ENCODE results near the gene POLD4. TPM values are rescaled to one million over a fixed set of nuclear protein-coding genes. Genes with fewer than 3 reads are reported as not detected.
A peak's percentile ranks its signal among the peaks of the same experiment; 100 is the strongest.

Gene POLD4
- total RNA-seq, 1 donor from 2014 or later = 32.0 TPM

DNA sequence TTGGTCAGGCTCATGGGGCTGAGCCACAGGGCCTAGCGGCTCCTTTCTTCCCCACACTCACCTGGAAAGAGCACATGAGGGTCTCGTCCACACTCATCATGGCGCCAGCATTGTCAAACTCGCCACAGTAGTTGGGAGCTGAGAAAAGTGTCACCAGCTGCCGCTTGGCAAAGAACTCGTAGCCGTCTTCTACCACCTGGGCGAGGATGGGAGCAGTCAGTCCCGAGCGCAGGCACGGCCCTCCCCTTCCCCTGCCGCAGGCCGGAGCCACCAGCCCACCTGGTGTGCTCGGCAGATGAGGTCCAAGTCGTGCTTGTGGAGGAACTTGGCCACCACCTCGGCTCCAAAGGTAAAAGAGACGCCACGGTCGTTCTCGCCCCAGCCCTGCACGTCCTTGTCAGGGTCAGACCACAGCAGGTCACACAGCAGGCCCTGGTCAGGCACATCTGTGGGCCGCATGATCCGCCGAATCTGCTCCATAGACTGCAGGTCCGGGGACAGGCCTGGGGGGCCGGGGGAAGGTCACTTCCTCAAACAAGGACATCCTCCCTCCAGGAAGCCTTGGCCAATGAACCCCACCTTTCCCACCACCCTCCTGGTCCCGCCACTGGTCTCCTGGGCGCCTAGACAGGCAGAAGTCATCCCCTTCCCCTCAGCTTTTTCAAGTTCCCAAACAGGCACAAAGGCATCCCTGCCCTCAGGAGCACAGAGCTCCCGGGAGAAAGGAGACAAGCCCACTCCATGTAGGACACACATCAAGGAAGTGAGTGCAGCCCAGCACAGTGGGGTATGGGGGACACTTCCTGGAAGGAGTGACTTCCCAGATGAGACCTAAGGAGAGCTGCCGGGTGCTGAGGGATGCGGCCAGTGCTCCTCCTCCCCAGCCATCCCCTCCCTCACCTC, 45.6 kb upstream of the POLD4 start:
- no peak for DNase-seq (ENCODE audit: low spot score in 2 of 2, unreplicated experiment in 2 of 2)
- Mint-ChIP-seq H3K27me3 (ENCODE audit: low read depth) (no peaks in the 10 kb centered on the region), H3K9me3 (no peaks in the 10 kb centered on the region), H3K36me3 (peaks cover 2% of the 10 kb centered on the region), H3K4me1 (peaks cover 15% of the 10 kb centered on the region), H3K27ac (no peak overlapping the region), H3K4me3 (peak overlapping the region; percentile 11)
- TF ChIP-seq, protein P1, sequence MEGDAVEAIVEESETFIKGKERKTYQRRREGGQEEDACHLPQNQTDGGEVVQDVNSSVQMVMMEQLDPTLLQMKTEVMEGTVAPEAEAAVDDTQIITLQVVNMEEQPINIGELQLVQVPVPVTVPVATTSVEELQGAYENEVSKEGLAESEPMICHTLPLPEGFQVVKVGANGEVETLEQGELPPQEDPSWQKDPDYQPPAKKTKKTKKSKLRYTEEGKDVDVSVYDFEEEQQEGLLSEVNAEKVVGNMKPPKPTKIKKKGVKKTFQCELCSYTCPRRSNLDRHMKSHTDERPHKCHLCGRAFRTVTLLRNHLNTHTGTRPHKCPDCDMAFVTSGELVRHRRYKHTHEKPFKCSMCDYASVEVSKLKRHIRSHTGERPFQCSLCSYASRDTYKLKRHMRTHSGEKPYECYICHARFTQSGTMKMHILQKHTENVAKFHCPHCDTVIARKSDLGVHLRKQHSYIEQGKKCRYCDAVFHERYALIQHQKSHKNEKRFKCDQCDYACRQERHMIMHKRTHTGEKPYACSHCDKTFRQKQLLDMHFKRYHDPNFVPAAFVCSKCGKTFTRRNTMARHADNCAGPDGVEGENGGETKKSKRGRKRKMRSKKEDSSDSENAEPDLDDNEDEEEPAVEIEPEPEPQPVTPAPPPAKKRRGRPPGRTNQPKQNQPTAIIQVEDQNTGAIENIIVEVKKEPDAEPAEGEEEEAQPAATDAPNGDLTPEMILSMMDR (IDR thresholded peaks at IDR 0.05; ENCODE audit: unreplicated experiment) = no peak

DNA sequence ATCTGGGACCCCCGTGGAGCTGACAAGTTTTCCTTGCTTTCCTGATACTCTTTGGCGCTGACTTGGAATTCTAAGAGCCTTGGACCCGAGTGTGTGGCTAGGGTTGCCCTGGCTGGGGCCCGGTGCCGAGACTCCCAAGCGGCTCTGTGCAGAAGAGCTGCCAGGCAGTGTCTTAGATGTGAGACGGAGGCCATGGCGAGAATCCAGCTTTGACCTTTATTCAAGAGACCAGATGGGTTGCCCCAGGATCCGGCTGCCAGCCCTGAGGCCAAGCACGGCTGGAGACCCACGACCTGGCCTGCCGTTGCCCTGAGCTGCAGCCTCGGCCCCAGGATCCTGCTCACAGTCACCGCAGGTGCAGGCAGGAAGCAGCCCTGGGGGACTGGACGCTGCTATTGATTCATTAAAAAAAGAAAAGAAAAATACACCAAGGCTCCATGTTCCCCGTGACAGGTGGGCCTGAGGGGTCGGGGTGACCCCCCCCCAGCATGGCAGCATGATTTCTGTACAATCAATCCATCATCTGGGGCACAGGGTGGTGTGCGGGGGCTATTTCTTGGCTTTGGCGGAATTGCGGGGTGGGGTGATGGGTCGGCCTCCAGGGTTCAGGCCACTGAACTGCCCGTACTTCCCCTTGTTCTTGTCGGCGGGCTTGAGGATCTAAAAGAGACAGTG, 44.8 kb upstream of the POLD4 start:
- H3K27me3 Mint-ChIP-seq (ENCODE audit: low read depth) = no peaks in the 10 kb centered on the region
- H3K4me3 Mint-ChIP-seq = no peak overlapping the region
- H3K9me3 Mint-ChIP-seq = no peaks in the 10 kb centered on the region
- H3K36me3 Mint-ChIP-seq = peaks cover 2% of the 10 kb centered on the region
- TF ChIP-seq, protein P1 (IDR thresholded peaks at IDR 0.05; ENCODE audit: unreplicated experiment) = no peak
- DNase-seq (ENCODE audit: low spot score in 2 of 2, unreplicated experiment in 2 of 2) = no peak
- no peak overlapping the region for H3K27ac Mint-ChIP-seq
- H3K4me1 Mint-ChIP-seq = peaks cover 15% of the 10 kb centered on the region

DNA sequence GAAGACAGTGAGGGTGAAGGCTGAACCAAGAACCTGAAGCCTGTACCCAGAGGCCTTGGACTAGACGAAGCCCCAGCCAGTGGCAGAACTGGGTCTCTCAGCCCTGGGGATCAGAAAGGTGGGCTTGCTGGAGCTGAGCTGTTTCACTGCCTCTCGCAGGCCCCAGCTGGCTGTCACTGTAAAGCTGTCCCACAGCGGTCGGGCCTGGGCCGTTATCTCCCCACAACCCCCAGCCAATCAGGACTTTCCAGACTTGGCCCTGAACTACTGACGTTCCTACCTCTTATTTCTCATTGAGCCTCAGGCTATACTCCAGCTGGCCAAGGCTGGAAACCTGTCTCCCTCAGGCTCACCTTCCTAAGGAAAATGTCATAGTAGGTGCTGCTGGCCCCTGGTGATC, 44.2 kb upstream of the POLD4 start:
- DNase-seq (ENCODE audit: low spot score in 2 of 2, unreplicated experiment in 2 of 2) = no peak
- TF ChIP-seq, protein P1 (IDR thresholded peaks at IDR 0.05; ENCODE audit: unreplicated experiment) = no peak
- Mint-ChIP-seq H3K4me3 (no peak overlapping the region), H3K27ac (no peak overlapping the region), H3K27me3 (ENCODE audit: low read depth) (no peaks in the 10 kb centered on the region), H3K4me1 (peaks cover 18% of the 10 kb centered on the region), H3K9me3 (no peaks in the 10 kb centered on the region), H3K36me3 (peaks cover 2% of the 10 kb centered on the region)

DNA sequence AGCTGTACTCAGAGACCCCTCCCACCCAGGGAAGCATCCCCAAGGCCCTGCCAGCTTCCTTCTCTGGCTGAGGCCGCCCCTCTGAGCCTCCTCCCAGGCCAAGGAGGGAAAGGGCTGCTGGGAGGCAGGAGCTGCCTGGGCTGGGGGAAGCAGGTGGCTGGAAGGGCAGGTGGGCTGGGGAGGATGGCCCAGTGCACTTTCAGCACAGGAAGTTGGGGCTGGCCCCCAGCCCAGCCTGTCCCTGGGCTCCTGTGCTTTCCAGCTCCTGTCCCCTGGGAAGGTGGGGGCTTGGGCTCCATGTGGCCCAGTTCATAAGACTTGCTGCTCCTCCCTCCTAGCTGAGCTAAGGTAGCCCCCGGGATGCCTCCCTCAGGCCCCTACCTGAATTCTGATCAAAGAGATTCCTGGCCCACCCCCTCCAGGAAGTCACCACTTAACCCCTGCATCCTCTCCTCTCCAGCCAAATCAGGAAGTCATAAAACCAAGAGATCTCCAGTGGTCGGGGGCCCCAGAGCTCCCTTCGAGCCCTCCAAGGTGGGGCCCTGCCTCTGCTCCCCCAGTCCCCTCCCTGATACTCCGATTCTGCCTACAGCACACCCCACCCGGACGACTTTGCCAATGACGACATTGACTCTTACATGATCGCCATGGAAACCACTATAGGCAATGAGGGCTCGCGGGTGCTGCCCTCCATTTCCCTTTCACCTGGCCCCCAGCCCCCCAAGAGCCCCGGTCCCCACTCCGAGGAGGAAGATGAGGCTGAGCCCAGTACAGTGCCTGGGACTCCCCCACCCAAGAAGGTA, 43.4 kb upstream of the POLD4 start:
- peak overlapping the region; percentile 36 for H3K27ac Mint-ChIP-seq
- no peak overlapping the region for H3K4me3 Mint-ChIP-seq
- TF ChIP-seq, protein P1 (IDR thresholded peaks at IDR 0.05; ENCODE audit: unreplicated experiment) = no peak
- no peak for DNase-seq (ENCODE audit: low spot score in 2 of 2, unreplicated experiment in 2 of 2)
- no peaks in the 10 kb centered on the region for H3K9me3 Mint-ChIP-seq
- no peaks in the 10 kb centered on the region for H3K27me3 Mint-ChIP-seq (ENCODE audit: low read depth)
- peaks cover 19% of the 10 kb centered on the region for H3K4me1 Mint-ChIP-seq
- H3K36me3 Mint-ChIP-seq = peaks cover 2% of the 10 kb centered on the region

DNA sequence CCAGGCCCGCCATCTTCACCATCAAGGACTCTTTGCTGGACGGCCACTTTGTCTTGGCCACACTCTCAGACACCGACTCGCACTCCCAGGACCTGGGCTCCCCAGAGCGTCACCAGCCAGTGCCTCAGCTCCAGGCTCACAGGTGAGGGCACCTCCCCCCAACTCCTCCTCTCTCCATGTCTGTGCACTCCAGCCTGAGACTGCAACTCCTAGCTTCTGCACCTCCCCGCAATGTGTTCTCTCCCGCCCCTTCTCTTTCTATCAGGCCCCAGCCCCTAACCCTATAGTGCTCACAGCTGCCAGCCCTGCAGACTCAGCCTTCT, 42.9 kb upstream of the POLD4 start:
- H3K4me1 Mint-ChIP-seq = peaks cover 22% of the 10 kb centered on the region
- H3K9me3 Mint-ChIP-seq = no peaks in the 10 kb centered on the region
- no peak overlapping the region for H3K4me3 Mint-ChIP-seq
- peaks cover 2% of the 10 kb centered on the region for H3K36me3 Mint-ChIP-seq
- no peak overlapping the region for H3K27ac Mint-ChIP-seq
- TF ChIP-seq, protein P1 (IDR thresholded peaks at IDR 0.05; ENCODE audit: unreplicated experiment) = no peak
- H3K27me3 Mint-ChIP-seq (ENCODE audit: low read depth) = no peaks in the 10 kb centered on the region
- DNase-seq (ENCODE audit: low spot score in 2 of 2, unreplicated experiment in 2 of 2) = no peak

All from mesothelial cell of epicardium (in vitro differentiated cells).